Measurements from ENCODE around the gene DPY19L3.

The DPY19L3 gene

DNA sequence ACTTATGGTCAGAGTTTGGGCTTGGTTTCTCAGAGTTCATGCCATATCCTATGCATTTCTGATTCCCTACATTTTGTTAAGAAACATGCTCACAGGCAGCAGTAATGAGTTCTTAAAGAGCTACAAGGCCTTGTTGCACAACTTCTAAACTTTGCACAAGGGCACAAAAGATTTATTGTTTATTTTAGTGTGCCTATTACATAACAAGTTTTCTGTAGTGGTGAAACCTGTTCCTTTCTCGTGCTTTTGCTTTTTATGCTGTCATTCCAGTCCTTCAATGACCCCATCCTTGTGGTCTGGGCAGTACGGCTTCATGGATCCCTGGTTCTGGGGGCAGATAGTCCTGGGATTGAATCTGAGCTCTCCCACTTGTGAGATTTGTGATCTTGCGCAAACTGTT, 42.4 kb upstream of the DPY19L3 start:
- TF ChIP-seq EZH2 (IDR thresholded peaks at IDR 0.05; ENCODE audit: borderline replicate concordance, low read depth, low read length, severe bottlenecking) (no peak), CTCF (IDR thresholded peaks at IDR 0.05; ENCODE audit: borderline replicate concordance, extremely low read depth, low read length, poor library complexity, severe bottlenecking) (no peak)
- peaks cover 92% of the 10 kb centered on the region for H3K79me2 ChIP-seq (ENCODE audit: insufficient read depth, low read length)
- no peak overlapping the region for H3K4me3 ChIP-seq (ENCODE audit: low read depth in 1 of 2, low read length in 2 of 2)
- no peaks in the 10 kb centered on the region for H3K27me3 ChIP-seq (ENCODE audit: insufficient read depth, low read length, poor library complexity)
- peaks cover 50% of the 10 kb centered on the region for H4K20me1 ChIP-seq (ENCODE audit: insufficient read depth, low read length)
- no peak overlapping the region for H3K27ac ChIP-seq (ENCODE audit: low read length)
- no peaks in the 10 kb centered on the region for H3K9me3 ChIP-seq (ENCODE audit: insufficient read depth, low read length, severe bottlenecking)
- ATAC-seq (ENCODE audit: insufficient read depth, low read depth), result no peak
- no peak overlapping the region for H3K9ac ChIP-seq (ENCODE audit: low read depth, low read length)
- no peak overlapping the region for H3K4me2 ChIP-seq (ENCODE audit: insufficient read depth, low read length)
- no peaks in the 10 kb centered on the region for H3K4me1 ChIP-seq (ENCODE audit: insufficient read depth, low read length)
- DNase-seq, result no peak
- H2AFZ ChIP-seq (ENCODE audit: low read depth, low read length), result no peak overlapping the region
- peaks cover 89% of the 10 kb centered on the region for H3K36me3 ChIP-seq (ENCODE audit: insufficient read depth, low read length)

- no peak overlapping the region for H3K9ac ChIP-seq (ENCODE audit: low read depth, low read length)
- no peaks in the 10 kb centered on the region for H3K9me3 ChIP-seq (ENCODE audit: insufficient read depth, low read length, severe bottlenecking)
- H4K20me1 ChIP-seq (ENCODE audit: insufficient read depth, low read length), result peaks cover 52% of the 10 kb centered on the region
- no peaks in the 10 kb centered on the region for H3K27me3 ChIP-seq (ENCODE audit: insufficient read depth, low read length, poor library complexity)
- ATAC-seq (ENCODE audit: insufficient read depth, low read depth), result no peak
- H3K4me1 ChIP-seq (ENCODE audit: insufficient read depth, low read length), result no peaks in the 10 kb centered on the region
- H3K36me3 ChIP-seq (ENCODE audit: insufficient read depth, low read length), result peaks cover 86% of the 10 kb centered on the region
- peaks cover 92% of the 10 kb centered on the region for H3K79me2 ChIP-seq (ENCODE audit: insufficient read depth, low read length)
- H3K4me2 ChIP-seq (ENCODE audit: insufficient read depth, low read length), result no peak overlapping the region
- DNase-seq, result no peak
- H3K4me3 ChIP-seq (ENCODE audit: low read depth in 1 of 2, low read length in 2 of 2), result no peak overlapping the region
- no peak overlapping the region for H3K27ac ChIP-seq (ENCODE audit: low read length)
- TF ChIP-seq EZH2 (IDR thresholded peaks at IDR 0.05; ENCODE audit: borderline replicate concordance, low read depth, low read length, severe bottlenecking) (no peak), CTCF (IDR thresholded peaks at IDR 0.05; ENCODE audit: borderline replicate concordance, extremely low read depth, low read length, poor library complexity, severe bottlenecking) (no peak)
- H2AFZ ChIP-seq (ENCODE audit: low read depth, low read length), result no peak overlapping the region
Measured at GRCh38 chr19:32363632-32364031, 41.9 kb upstream of the DPY19L3 start.

- Histone ChIP-seq H3K36me3 (ENCODE audit: insufficient read depth, low read length) (peaks cover 82% of the 10 kb centered on the region), H3K4me2 (ENCODE audit: insufficient read depth, low read length) (no peak overlapping the region), H3K9me3 (ENCODE audit: insufficient read depth, low read length, severe bottlenecking) (no peaks in the 10 kb centered on the region), H3K9ac (ENCODE audit: low read depth, low read length) (no peak overlapping the region), H3K4me3 (ENCODE audit: low read depth in 1 of 2, low read length in 2 of 2) (no peak overlapping the region), H3K27ac (ENCODE audit: low read length) (no peak overlapping the region), H4K20me1 (ENCODE audit: insufficient read depth, low read length) (peaks cover 56% of the 10 kb centered on the region), H3K4me1 (ENCODE audit: insufficient read depth, low read length) (no peaks in the 10 kb centered on the region), H2AFZ (ENCODE audit: low read depth, low read length) (no peak overlapping the region), H3K27me3 (ENCODE audit: insufficient read depth, low read length, poor library complexity) (no peaks in the 10 kb centered on the region), H3K79me2 (ENCODE audit: insufficient read depth, low read length) (peaks cover 93% of the 10 kb centered on the region)
- TF ChIP-seq EZH2 (IDR thresholded peaks at IDR 0.05; ENCODE audit: borderline replicate concordance, low read depth, low read length, severe bottlenecking) (no peak), CTCF (IDR thresholded peaks at IDR 0.05; ENCODE audit: borderline replicate concordance, extremely low read depth, low read length, poor library complexity, severe bottlenecking) (no peak)
- ATAC-seq (ENCODE audit: insufficient read depth, low read depth) (no peak), DNase-seq (no peak)
Measured at GRCh38 chr19:32364040-32364439, 41.5 kb upstream of the DPY19L3 start.

DNA sequence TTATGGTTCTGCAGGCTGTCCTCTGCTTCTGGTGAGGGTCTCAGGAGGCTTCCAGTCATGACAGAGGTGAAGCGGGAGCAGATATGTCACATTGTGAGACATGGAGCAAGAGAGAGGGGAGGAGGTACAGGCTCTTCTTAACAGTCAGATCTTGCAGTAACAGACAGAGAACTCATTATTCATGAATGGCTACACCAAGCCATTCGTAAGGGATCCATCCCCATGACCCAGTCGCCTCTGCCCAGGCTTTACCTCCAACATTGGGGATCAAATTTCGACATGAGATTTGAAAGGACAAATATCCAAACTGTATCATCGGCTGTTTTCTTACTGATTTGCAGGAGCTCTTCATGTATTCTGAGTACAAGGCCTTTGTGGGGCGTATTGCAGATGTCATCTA, 38.5 kb upstream of the DPY19L3 start:
- DNase-seq (no peak), ATAC-seq (ENCODE audit: insufficient read depth, low read depth) (no peak)
- H4K20me1 ChIP-seq (ENCODE audit: insufficient read depth, low read length), result peaks cover 50% of the 10 kb centered on the region
- H3K27ac ChIP-seq (ENCODE audit: low read length), result no peak overlapping the region
- no peaks in the 10 kb centered on the region for H3K9me3 ChIP-seq (ENCODE audit: insufficient read depth, low read length, severe bottlenecking)
- no peak overlapping the region for H2AFZ ChIP-seq (ENCODE audit: low read depth, low read length)
- no peak overlapping the region for H3K4me2 ChIP-seq (ENCODE audit: insufficient read depth, low read length)
- no peaks in the 10 kb centered on the region for H3K4me1 ChIP-seq (ENCODE audit: insufficient read depth, low read length)
- H3K4me3 ChIP-seq (ENCODE audit: low read depth in 1 of 2, low read length in 2 of 2), result no peak overlapping the region
- no peak overlapping the region for H3K9ac ChIP-seq (ENCODE audit: low read depth, low read length)
- H3K27me3 ChIP-seq (ENCODE audit: insufficient read depth, low read length, poor library complexity), result no peaks in the 10 kb centered on the region
- peaks cover 76% of the 10 kb centered on the region for H3K36me3 ChIP-seq (ENCODE audit: insufficient read depth, low read length)
- peaks cover 89% of the 10 kb centered on the region for H3K79me2 ChIP-seq (ENCODE audit: insufficient read depth, low read length)
- TF ChIP-seq EZH2 (IDR thresholded peaks at IDR 0.05; ENCODE audit: borderline replicate concordance, low read depth, low read length, severe bottlenecking) (no peak), CTCF (IDR thresholded peaks at IDR 0.05; ENCODE audit: borderline replicate concordance, extremely low read depth, low read length, poor library complexity, severe bottlenecking) (no peak)
